HCT116 (cell line): ENCODE measurements around the gene BNC2.

ENCODE experiments used
- EGR1 ChIP-seq: IDR thresholded peaks from 2 replicates; pipeline ENCODE4 v1.6.1; 2012; ENCODE audit warnings: low read depth
- EZH2 ChIP-seq: fragments of 200-600 bp; sonication (generic); IDR thresholded peaks from 2 replicates; pipeline ENCODE4 v1.6.1; 2017; ENCODE audit warnings: antibody characterized with exemption, mixed run types
- EZH2phosphoT487 ChIP-seq: fragments of 200-600 bp; IDR thresholded peaks from 2 replicates; pipeline ENCODE4 v1.6.1; 2018; ENCODE audit warnings: antibody characterized with exemption, borderline replicate concordance
- FOSL1 ChIP-seq: IDR thresholded peaks from 2 replicates; pipeline ENCODE4 v1.6.1; 2012; ENCODE audit warnings: low read depth
- JUND ChIP-seq: IDR thresholded peaks from 2 replicates; pipeline ENCODE4 v1.6.1; 2012
- POLR2A ChIP-seq: IDR thresholded peaks from 2 replicates; pipeline ENCODE4 v1.7.0; 2011; ENCODE audit warnings: borderline replicate concordance; ENCODE audit not compliant: insufficient read depth, insufficient read length; ENCODE audit errors: extremely low read depth
- POLR2AphosphoS5 ChIP-seq: IDR thresholded peaks from 2 replicates; pipeline ENCODE4 v1.6.1; 2011; ENCODE audit warnings: mild to moderate bottlenecking, low read depth, low read length, moderate library complexity
- TCF7L2 ChIP-seq: IDR thresholded peaks from 2 replicates; pipeline ENCODE4 v1.7.0; 2011; ENCODE audit warnings: borderline replicate concordance, inconsistent platforms; ENCODE audit not compliant: insufficient read depth, insufficient read length; ENCODE audit errors: extremely low read depth
- YY1 ChIP-seq: IDR thresholded peaks from 2 replicates; pipeline ENCODE4 v1.6.1; 2011; ENCODE audit warnings: low read length, low read depth, moderate library complexity, mild to moderate bottlenecking; ENCODE audit not compliant: insufficient replicate concordance; ENCODE audit errors: extremely low read depth
- TF ChIP-seq, protein P1 (sequence below): IDR thresholded peaks from 2 replicates; pipeline ENCODE4 v1.6.1; 2012; ENCODE audit warnings: low read depth
- TF ChIP-seq, protein P2 (sequence below): IDR thresholded peaks from 2 replicates; pipeline ENCODE4 v1.6.1; 2012
- TF ChIP-seq, protein P3 (sequence below), 3 experiments: fragments of 200-600 bp in 1 of 3; sonication (generic) in 1 of 3; IDR thresholded peaks in 2 of 3; conservative IDR thresholded peaks in 1 of 3; 2 replicates each; pipeline ENCODE4 v1.5.1; 2012 to 2017; ENCODE audit warnings: low read depth in 2 of 3, low read length in 2 of 3, antibody characterized with exemption in 1 of 3, borderline replicate concordance in 1 of 3, control low read depth in 1 of 3, mild to moderate bottlenecking in 1 of 3, mixed read lengths in 1 of 3, mixed run types in 1 of 3, moderate library complexity in 1 of 3; ENCODE audit not compliant: insufficient read depth in 1 of 3

DNA sequence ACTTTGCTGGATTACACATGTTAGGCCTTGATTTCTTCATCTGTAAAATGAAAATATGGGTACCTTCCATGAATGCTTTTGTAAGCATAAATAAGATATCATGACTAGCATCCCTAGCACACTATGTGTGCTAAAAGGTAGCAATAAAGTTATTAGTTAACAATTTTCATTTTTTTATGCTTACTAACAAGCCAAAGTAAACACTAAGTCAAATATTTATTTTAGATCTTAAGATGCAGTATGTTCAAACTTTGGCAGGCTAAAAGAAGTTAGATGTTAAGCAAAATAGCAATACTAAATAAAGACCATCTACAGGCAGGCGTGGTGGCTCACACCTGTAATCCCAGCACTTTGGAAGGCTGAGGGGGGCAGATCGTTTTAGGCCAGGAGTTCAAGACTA lies 169.1 kb downstream of the BNC2 start:
- TF ChIP-seq EGR1 (no peak), EZH2phosphoT487 (no peak), POLR2AphosphoS5 (no peak), TCF7L2 (no peak), POLR2A (no peak), JUND (no peak), FOSL1 (no peak), EZH2 (no peak), YY1 (no peak)
- TF ChIP-seq, protein P1, sequence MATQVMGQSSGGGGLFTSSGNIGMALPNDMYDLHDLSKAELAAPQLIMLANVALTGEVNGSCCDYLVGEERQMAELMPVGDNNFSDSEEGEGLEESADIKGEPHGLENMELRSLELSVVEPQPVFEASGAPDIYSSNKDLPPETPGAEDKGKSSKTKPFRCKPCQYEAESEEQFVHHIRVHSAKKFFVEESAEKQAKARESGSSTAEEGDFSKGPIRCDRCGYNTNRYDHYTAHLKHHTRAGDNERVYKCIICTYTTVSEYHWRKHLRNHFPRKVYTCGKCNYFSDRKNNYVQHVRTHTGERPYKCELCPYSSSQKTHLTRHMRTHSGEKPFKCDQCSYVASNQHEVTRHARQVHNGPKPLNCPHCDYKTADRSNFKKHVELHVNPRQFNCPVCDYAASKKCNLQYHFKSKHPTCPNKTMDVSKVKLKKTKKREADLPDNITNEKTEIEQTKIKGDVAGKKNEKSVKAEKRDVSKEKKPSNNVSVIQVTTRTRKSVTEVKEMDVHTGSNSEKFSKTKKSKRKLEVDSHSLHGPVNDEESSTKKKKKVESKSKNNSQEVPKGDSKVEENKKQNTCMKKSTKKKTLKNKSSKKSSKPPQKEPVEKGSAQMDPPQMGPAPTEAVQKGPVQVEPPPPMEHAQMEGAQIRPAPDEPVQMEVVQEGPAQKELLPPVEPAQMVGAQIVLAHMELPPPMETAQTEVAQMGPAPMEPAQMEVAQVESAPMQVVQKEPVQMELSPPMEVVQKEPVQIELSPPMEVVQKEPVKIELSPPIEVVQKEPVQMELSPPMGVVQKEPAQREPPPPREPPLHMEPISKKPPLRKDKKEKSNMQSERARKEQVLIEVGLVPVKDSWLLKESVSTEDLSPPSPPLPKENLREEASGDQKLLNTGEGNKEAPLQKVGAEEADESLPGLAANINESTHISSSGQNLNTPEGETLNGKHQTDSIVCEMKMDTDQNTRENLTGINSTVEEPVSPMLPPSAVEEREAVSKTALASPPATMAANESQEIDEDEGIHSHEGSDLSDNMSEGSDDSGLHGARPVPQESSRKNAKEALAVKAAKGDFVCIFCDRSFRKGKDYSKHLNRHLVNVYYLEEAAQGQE = no peak
- TF ChIP-seq, protein P2, sequence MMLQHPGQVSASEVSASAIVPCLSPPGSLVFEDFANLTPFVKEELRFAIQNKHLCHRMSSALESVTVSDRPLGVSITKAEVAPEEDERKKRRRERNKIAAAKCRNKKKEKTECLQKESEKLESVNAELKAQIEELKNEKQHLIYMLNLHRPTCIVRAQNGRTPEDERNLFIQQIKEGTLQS = no peak
- TF ChIP-seq, protein P3, sequence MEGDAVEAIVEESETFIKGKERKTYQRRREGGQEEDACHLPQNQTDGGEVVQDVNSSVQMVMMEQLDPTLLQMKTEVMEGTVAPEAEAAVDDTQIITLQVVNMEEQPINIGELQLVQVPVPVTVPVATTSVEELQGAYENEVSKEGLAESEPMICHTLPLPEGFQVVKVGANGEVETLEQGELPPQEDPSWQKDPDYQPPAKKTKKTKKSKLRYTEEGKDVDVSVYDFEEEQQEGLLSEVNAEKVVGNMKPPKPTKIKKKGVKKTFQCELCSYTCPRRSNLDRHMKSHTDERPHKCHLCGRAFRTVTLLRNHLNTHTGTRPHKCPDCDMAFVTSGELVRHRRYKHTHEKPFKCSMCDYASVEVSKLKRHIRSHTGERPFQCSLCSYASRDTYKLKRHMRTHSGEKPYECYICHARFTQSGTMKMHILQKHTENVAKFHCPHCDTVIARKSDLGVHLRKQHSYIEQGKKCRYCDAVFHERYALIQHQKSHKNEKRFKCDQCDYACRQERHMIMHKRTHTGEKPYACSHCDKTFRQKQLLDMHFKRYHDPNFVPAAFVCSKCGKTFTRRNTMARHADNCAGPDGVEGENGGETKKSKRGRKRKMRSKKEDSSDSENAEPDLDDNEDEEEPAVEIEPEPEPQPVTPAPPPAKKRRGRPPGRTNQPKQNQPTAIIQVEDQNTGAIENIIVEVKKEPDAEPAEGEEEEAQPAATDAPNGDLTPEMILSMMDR (IDR thresholded peaks at IDR 0.05 in 2 of 3, conservative IDR thresholded peaks at IDR 0.05 in 1 of 3; ENCODE audit: borderline replicate concordance in 1 of 3, insufficient read depth in 1 of 3, low read depth in 2 of 3, low read length in 2 of 3) = no peak
